Fibroblast of mammary gland (primary cell): ENCODE measurements around the gene DCAF4.

Experiments used
- DNase-seq: peaks from one replicate; pipeline ENCODE4 v3.0.0-alpha.2; 2010; ENCODE audit warnings: low read depth
- H3K4me3 ChIP-seq: 2 replicates; pipeline ENCODE4 v1.5.1; 2011; ENCODE audit warnings: low read depth, mild to moderate bottlenecking, low read length, moderate library complexity; ENCODE audit not compliant: control insufficient read depth
- TF ChIP-seq, protein P1 (sequence below): conservative IDR thresholded peaks from 2 replicates; pipeline ENCODE4 v1.5.1; 2011; ENCODE audit warnings: low read depth, low read length, inconsistent platforms; ENCODE audit not compliant: control insufficient read depth, insufficient read depth

DCAF4 gene

GRCh38 chr14:72909163-72909562 is 17.1 kb upstream of the DCAF4 start:
- peak; percentile 30 for DNase-seq
- TF ChIP-seq, protein P1, sequence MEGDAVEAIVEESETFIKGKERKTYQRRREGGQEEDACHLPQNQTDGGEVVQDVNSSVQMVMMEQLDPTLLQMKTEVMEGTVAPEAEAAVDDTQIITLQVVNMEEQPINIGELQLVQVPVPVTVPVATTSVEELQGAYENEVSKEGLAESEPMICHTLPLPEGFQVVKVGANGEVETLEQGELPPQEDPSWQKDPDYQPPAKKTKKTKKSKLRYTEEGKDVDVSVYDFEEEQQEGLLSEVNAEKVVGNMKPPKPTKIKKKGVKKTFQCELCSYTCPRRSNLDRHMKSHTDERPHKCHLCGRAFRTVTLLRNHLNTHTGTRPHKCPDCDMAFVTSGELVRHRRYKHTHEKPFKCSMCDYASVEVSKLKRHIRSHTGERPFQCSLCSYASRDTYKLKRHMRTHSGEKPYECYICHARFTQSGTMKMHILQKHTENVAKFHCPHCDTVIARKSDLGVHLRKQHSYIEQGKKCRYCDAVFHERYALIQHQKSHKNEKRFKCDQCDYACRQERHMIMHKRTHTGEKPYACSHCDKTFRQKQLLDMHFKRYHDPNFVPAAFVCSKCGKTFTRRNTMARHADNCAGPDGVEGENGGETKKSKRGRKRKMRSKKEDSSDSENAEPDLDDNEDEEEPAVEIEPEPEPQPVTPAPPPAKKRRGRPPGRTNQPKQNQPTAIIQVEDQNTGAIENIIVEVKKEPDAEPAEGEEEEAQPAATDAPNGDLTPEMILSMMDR, result no peak

DNA sequence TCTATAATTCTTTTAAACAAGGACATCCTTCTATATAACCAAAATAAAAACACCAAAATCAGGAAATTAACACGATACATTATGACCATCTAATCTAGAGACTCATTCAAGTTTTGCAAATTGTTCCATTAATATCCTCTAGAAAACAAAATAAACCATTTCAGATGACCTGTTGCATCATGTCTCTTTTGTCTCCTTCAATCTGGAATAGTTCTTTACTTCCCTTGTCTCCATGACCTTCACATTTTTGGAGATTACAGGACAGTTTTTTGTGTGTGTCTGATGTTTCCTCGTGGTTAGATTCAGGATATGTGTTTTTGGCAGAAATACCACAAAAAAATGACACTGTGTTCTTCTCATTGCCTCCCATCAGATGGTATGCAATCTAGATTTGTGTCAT is 12.5 kb upstream of the DCAF4 start:
- DNase-seq, result no peak

More at GRCh38 chr14:72909163-72909562, 17.1 kb upstream of the DCAF4 start:
- H3K4me3 ChIP-seq, result no peak overlapping the region

GRCh38 chr14:72916174-72916573 is 10.1 kb upstream of the DCAF4 start:
- no peak for DNase-seq
- TF ChIP-seq, protein P1, result no peak
- H3K4me3 ChIP-seq, result no peak overlapping the region

More for the DNA sequence above, 12.5 kb upstream of the DCAF4 start:
- no peak overlapping the region for H3K4me3 ChIP-seq
- TF ChIP-seq, protein P1, result no peak

DNA sequence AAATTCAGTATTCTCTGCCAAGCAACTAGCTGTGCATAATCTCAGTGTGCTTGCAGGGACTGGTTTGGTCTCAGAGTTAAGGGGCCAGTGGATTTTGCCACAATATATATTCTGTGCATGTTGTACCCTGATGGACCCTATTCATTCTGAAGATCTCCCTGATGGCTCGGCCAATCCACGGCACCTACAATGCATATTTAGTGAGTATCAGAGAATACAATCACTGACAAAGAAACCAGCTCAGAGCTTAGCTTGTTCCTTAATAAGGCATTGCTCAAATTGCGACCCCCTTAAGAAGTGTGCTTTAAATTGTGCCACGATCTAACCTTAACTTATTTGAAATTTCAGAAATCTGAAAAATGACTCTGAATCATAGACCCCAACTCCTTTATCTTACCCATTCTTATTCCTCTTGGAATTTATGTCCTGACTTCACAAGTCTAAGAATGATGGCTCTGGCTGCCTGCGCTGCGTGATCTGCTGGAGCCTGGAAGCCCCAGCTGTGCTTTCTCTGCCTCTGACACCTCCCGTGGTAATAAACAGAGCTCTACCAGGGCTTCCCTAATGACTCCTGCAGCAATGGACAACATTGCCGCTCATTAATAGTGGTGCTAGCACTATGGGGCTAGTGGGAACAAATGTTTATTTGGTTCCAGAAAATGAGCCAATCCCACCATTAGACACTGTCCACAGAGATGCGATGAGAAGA is 9.0 kb upstream of the DCAF4 start:
- DNase-seq, result no peak
- TF ChIP-seq, protein P1, result no peak

GRCh38 chr14:72920008-72920407 is 6.3 kb upstream of the DCAF4 start:
- DNase-seq, result no peak
- TF ChIP-seq, protein P1, result peak; percentile 13
- H3K4me3 ChIP-seq, result no peak overlapping the region

More for the DNA sequence above, 9.0 kb upstream of the DCAF4 start:
- H3K4me3 ChIP-seq, result no peak overlapping the region

DNA sequence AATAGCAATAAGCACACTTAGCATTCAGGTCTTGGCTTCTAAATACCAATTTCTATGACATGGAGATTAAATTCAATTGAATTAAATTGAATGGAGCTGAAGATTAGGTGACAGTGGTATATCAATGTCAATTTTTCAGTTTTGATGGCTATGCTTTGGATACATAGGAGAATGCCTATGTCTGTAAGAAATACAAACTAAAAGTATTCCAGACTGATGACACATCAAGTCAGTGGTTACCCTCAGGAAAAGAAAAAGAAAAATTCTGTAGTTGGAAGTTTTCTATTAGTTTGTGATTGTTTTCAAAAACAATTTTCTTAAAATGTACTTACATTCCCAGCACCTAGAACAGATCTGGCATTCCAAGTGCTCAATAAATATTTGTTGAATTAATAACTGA is 4.9 kb upstream of the DCAF4 start:
- TF ChIP-seq, protein P1, result no peak
- no peak overlapping the region for H3K4me3 ChIP-seq
- DNase-seq, result no peak
